Caki2 (cell line): ENCODE results near the gene FBXO44. TPM values are rescaled to one million over a fixed set of nuclear protein-coding genes. Genes with fewer than 3 reads are reported as not detected.

Experiments used
- DNase-seq: peaks from one replicate; pipeline ENCODE4 v3.0.0-alpha.2; 2015; ENCODE audit warnings: low read depth
- in situ Hi-C: cut with HindIII; loops from 2 replicates; pipeline ENCODE4 v1.10.0; 2016; ENCODE audit warnings: low sequenced_read_pairs, low pct_unique_long_range_greater_than_20kb, mixed read lengths
- total RNA-seq: library from RNA; depleted of rRNA; stranded (reverse); fragments of >200 nt; shearing (Covaris generic); gene quantifications from 2 replicates; pipeline ENCODE4 v1.2.3, GENCODE V29; 2014; ENCODE audit warnings: low replicate concordance

FBXO44 gene
- total RNA-seq, 1 experiment from 2014 or later = 11.0 TPM

DNA sequence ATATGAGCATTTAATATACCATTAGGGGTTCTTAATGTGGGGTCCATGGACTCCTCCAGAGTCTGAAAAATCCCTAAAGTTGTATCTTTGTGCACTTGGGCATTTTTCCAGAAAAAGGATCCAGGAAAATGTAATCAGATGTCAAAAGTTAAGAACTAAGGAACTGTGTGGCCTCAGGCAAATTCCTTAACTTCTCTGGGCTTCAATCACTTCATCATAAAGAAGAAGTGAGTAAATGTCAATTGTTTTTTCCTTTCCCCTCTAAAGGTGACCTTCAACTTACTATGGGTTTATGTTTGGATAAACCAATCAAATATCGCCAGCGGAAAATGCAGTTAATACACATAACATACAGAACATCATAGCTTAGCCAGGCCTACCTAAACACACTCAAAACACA, 23.8 kb downstream of the FBXO44 start:
- in situ Hi-C loops = no loop called here
- DNase-seq = no peak

DNA sequence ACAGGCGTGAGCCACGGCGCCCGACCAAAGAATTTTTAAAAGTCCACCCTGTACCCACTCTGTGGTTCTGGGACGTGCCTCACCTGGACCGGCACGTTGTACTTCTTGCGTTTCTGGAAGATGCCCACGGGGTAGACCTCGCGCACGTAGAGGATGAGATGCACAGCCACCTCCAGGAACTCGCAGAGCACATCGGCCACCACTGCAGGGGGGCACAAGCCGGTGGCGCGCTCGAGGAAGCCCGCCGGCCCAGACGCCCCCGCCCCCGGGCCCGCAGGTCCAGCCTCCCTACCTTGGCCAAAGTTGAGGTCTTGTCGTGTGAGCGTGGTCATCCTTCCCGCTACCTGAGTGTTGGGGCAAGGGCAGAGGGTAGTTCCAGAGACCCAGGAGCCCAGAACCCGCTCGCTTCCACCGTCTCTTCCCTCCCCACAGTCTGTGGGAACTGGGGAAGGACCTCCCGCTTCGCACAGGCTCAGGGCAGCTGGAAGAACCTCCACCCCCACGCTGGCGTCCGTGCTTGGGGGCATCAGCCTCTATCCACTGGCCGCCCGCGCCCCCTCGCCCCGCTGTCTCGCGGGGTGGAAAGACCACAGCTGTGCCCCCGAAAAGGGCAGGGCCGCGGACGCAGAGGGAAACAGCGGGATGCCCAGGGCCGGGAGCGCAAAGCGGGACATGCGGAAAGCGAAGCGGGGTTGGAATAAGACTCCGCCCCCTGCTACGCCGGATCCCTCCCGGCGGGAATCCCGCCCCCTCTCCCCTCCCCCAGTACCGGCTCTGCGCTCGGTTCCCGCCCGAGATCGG, 25.8 kb downstream of the FBXO44 start:
- in situ Hi-C loops = no loop called here
- DNase-seq = peak; percentile 44

DNA sequence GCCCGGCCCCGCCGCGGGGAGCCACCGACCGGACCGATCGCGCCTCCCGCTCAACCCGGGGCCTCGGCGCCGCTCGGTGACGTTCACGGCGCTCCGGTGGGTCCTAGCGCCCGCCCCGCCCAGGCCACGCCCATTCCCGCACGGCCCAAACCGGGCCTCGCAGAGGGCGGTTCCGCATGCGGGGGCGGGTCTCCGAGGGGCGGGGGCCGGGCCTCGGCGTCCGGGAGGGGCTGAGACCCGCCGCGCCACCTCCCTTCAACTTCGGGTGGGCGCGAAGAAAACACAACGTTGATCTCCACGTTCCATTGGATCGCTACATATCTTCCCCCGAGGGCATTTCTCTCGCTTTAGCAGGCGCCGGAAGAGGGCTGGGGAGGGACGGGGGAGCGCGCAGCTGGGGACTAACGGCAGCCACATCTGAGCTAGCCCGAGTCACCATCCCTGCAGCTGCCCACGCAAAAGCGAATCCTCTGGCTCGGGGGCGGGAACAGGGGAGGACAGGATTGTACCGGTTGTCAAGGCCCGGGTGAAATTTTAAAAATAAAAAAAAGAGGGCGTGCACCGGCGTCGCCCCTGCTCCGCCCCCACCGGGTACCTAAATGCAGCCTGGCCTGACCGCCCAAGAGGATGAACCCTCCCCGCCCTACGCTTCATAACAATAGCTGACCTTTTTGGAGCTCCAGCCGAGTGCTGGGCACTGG, 26.5 kb downstream of the FBXO44 start, which contains the start of gene MAD2L2:
TSS of gene MAD2L2 (minus strand) at position 78 of the 701 bp plus-strand sequence. CDS start 547 bp downstream, outside the sequence.
- in situ Hi-C loops = no loop called here
- DNase-seq = peak; percentile 66

DNA sequence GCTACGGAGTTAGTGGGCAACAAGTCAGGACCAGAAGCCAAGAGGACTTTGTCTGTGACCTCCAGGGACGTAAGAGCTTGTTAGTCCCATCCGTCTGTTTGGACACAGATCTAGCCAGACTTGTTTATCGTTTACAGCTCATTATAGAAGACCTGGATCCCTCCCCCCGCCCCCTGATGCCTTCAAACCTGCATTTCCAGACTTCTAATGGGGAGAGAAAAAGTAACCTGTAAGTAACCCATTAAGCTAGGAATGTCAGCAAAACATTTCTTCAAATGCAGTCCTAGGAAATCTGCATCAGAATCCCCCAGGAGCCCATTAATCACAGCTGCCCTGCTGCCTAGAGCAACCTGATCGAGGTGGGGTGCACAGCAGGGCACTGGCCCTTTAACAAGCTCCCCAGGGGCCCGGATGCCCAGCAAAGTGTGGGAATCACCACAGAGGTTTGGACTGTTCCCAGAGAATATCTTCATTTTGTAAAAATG, 27.7 kb downstream of the FBXO44 start:
- in situ Hi-C loops = no loop called here
- no peak for DNase-seq

DNA sequence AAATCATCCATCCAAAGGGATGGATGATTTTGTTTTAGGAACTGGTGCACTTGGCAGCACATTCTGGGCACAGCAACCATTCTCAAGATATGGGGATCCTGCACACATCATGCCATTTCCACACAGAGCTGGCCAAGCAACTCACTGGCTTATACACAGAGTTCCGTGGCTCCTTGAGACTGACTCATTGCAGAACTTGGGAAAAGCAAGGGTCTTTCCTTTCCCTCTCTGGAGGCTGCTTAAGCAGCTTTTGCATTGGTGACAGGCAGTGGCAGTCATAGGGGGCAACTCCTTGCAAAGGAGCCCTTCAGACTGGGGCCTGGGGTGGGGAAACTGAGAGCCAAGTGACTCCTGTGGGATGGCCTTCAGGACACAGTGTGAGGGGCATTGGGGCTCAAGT, 28.1 kb downstream of the FBXO44 start:
- DNase-seq = no peak
- in situ Hi-C loops = no loop called here

DNA sequence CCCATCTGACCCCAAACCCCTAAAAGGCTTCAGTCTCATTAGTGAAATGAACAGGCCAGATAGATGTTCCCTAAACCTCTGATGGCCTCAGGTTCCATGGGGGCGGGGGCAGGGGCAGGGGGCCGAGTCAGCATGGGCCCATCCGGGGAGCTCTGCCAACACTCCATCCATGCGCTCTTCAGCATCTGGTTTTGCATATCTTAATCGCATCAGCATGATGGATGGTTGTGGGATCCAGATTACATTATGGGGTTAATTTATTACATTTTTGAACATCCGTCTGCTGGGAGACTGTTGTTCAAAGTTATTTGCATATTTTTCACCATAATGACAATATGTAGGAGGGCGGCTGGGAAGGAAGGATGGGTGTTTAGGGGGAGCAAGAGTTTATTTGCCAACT, 29.4 kb downstream of the FBXO44 start:
- in situ Hi-C loops = no loop called here
- DNase-seq = no peak

DNA sequence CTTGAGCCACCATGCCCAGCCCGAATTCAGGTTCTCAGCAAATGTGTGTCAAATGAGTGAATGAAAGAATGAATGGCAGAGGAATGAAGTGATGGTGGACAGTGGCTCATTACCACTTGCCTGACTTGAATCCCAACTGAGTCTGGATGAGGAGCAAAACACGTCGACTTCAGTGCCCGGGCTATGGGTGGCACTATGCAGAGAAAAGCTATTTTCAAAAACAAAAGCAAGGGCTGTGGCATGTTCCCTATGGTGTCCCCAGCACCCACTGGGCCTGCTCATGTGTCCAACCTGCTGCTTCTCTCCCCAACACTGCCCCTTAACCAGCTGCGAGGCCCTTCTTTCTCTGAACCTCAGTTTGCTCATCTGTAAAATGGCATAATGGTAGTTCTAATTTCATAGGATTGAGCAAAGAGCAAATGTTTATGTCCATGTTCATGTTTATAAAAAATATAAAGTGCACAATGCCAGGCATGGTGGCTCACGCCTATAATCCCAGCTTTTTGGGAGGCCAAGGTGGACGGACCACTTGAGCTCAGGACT, 30.6 kb downstream of the FBXO44 start:
- no peak for DNase-seq
- in situ Hi-C loops = no loop called here

DNA sequence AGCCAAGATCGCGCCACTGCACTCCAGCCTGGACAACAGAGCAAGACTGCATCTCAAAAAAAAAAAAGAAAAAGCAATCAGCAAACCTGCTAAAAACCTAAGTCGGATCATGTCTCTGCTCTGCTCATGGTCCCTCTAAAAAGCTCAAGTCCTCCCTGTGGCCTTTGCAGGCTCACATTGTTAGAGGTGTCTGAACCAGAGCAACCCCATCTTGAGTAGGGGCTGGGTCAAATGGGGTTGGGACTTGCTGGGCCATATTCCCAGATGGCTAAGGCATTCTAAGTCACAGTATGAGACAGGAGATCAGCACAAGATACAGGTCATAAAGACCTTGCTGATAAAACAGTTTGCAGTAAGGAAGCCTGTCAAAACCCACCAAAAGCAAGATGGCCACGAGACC, 33.8 kb downstream of the FBXO44 start:
- in situ Hi-C loops = no loop called here
- DNase-seq = no peak

DNA sequence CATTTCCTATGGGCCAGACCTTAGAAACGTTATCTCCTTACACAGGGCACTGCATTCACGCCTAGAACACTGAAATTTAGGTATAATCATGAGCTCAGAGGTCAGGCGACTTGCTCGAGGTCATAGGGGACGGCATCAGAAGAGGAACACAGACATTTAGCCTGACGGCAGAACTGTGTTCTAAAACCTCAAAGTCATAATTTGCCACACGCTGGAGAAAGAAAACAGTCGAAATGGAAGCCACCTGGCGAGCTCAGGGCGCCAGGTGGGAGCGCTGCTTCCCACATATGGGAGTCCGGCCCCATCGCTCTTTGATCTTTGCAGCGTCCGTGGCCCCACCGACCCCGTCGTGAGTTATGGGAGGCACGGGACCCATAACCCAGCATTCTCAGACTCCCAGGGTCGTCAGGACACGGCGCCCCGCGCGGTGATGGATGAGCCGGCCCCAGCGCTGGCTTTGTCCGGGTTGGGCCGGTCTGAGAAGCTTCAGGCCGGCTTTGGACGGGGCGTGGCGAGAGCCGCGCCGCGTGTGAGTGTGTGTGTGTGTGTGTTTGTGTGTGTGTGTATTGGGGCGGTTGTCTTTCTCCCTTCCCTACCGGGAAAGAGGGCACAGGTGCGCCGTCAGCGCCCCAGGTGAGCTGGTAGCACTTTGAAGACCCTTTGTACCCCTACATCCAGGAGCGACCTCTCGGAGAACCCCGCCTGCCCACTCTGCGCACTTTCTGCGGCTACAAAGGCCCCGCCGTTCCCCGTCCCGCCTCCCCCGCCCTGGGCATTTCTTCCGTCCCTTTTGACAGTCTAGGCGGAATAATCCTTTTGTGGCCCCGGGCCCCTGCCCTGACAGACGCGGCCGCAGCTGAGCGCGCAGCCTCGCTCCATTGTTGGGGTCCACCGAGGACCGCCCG, 36.0 kb downstream of the FBXO44 start:
- in situ Hi-C loops = no loop called here

DNA sequence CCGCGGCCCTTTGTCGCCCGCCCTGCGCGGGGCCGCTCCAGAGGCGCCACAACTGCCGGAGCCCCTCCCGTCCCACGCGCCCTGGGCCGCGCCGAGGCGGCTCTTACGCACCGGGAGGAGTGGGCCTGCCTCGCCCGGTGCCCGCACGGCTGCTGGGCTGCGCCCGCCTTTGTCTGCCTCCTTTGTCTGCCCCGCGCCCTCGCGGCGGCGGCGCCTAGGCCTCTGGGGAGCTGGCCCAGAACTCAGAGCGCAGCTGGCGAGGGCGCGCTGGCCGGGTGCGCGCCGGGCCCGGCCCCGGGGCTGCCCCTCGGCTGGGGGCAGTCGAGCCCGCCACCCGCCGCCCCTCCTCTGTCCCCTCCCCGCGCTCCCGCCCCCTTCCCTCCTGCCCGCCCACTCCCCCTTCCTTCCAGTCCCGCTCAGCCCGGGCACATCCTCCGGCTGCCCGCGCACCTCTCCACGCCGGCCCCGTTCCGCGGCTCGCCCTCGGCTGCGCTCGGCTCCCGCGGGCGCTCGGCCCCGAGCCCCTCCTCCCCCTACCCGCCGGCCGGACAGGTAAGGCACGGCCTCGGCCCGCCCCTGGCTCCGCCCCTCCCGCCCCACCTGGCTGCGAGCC, 36.7 kb downstream of the FBXO44 start, which contains the start of gene DRAXIN:
TSS of gene DRAXIN (plus strand) at position 409 of the 613 bp plus-strand sequence. CDS start 14,549 bp downstream, outside the sequence.
- in situ Hi-C loops = no loop called here
- no peak for DNase-seq

More for the DNA sequence above, 36.0 kb downstream of the FBXO44 start:
- no peak for DNase-seq

DNA sequence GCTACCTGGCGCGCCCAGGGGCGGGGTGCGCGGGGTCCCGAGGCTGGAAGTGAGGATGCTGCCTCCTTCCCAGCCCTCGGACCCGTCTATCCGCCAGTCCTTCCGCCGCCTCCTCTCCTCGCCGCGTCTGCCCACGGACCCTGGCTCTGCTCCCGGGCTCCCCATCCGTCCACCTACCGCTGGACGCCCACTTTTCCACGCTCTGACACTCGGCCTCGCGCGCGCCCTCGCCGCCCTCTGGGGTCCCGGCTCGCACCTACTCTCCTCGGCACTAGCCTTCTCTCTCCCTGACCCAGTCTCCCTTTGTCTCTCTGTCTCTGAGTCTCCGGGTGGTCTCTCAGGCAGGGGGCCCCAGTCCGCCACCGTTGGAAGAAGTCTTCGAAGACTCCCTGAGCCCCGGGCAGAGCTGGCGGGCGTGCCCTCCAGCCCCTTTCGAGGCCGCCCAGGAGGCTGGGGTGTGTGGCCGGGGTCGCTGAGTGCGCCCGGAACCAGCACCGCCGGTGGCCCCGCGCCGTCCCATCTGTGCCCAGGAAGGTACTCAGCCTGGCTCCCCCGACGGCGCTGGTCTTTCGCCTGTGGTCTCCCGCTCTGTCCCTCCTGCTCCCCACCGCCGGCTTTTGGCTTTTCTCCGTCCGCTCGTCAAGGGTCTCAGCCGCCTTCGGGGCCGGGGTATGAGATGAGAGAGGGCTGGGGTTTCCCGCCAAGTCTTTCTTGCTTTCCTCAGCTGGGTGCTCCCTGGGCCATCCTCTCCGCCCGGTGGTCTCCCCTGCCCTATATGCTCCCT, 37.4 kb downstream of the FBXO44 start:
- in situ Hi-C loops = no loop called here
- DNase-seq = no peak

DNA sequence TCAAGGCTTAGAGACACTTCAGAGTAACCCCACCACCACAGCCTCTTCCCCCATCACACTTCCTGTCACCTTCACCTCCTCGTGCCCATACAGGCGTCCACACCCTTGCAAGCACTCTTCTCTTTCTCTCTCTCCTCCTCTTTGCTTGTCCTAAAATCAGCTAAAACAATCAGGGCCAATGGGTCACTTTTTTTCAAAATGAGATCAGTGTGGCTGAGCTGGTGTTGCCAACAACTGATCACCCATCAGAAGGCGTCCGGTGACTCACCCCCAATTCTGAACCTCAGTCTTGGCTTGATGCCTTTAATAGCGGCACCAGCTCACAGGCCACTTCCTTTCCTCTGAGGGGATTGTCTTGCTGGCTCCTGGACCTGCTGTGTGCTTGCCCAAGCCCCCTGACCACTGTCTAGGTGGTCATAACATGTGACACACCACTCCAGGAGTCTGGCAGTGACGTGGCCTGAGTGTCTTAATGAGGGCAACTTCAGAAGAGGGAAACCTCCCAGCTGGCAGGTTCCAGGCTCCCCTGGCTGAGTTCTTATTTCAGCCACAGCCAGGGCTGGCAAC, 38.4 kb downstream of the FBXO44 start:
- DNase-seq = peak; percentile 45

DNA sequence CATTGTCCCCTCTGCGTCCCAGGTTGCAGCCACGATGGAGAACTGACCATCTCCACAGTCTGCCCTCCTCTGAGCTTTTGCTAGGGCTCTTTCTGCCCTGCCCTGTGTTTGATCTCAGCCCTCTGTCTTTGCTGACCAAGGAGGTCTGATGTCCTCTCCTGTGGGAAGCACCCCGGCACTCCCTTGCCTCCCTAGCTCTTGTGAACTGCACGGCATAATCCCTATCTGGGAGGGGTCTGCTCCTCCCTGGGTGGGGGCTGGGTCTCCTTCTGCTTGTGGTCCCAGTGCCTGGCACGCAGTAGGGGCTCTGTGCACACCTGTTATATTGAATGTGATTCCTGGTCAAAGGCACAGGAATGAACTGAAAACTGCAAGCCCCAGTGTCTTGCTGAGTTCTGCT, 39.2 kb downstream of the FBXO44 start:
- no peak for DNase-seq
- in situ Hi-C loops = no loop called here

More for the DNA sequence above, 38.4 kb downstream of the FBXO44 start:
- in situ Hi-C loops = no loop called here

DNA sequence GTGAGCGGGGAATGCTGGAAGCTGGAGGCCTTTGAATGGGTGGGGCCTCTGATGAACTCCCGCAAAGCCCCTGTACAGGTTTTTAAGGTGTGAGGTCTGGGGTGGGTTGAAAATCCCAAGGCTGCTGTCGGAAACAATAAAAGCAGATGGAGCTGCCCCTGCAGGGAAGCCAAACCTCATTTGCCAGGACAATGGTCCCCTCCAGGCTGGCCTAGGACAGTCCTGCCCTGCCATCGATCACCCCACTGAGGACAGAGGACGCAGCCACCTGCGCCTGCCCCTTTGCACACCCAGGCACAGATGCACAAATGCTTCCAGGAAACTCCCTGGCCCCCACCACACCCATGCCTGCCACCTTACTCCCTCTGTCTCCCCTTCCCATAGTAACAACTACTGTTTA, 41.2 kb downstream of the FBXO44 start:
- no peak for DNase-seq
- in situ Hi-C loops = no loop called here

DNA sequence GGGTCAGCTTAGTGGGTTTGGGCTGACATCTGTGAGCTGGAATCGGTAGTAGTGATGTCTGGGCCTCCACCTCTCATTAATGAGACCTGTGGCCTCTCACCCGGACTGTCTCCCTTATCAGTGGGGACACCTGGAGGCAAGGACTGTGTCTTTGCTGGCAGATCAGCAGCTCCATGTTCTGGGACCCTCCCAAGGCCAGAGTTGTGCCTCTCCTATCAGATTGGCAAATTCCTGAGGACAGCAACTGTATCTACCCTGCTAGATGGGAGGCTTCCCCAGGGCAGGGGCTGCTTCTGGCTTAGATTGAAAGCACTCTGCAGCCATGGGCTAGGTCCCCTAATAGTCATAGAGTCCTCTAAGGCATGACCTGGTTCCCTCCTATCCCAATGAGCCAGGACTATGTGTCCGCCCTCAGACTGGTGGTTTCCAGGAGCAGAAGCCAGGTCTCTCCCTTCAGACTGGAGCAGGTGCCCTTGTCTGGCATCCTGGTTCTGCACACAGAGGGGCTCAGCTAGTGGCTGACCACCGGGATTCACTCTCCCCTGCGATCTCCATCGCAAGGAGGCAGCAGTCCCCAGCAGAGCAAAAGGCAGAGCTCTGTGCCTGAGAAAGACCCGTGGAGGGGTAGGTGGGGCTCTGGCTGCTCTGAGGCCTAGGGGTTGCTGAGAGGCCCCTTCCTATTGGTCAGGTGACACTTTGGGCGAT, 42.7 kb downstream of the FBXO44 start:
- in situ Hi-C loops = no loop called here
- no peak for DNase-seq

DNA sequence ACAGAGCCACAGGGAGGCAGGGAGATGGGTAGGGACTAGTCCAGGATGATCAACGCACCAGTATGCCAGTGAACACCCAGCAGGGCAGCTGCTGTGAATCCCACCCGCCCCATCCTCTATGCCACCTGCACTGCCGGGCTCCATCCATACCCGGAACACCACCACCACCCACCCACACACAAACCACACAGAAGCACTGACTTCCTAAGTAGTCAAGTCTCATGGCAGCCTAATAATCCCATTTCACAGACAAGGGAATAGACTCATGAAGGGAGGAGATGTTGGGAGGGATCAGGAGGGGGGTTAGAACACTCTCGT, 43.2 kb downstream of the FBXO44 start:
- in situ Hi-C loops = no loop called here
- no peak for DNase-seq
